ENCODE results near the gene NEURL1B.

DNA sequence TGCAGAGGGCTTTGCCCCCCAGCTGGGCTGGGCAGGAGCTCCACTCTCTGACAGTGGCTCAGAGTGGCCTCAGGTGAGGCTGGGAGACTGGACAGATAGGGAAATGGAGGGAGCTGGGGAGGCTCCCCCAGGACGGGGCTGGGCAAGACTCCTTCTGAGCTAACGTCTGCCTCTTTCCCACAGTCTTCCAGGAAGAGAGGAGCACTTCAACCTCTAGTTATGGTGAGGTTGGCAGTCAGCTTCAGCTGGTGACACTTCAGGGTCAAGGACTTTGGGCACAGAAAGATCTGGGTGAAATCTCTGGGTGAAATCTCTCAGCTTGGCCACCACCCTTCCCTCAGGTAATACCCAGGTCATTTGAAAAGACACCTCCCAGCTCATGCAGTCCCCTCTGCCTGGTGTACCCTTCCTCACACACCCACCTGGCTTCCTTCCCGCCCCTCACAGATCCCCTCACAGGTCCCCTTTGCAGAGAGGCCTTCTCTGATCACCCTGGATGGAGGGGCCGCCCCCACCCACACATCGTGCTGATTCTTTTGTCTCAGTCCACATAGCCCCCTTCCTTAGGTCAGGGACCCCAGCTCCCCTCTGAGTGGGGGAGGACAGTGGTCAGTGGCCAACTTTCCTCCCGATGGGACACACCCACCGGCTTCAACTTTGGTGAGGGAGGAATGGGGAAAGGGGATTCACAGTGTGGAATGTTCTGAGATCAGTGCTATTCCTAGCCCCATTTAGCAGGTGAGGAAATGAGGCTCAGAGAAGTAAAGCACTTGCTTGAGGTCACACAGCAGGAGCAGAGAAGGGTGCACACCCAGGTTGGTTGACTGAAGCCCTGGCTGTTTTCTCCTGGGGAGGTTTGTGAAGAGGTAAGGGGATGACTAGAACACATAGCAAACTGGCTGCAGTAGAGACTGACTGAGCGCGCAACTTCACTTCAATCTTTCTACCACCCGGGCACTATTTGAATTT, 15.8 kb upstream of the NEURL1B start:
- TF ChIP-seq, protein P1, sequence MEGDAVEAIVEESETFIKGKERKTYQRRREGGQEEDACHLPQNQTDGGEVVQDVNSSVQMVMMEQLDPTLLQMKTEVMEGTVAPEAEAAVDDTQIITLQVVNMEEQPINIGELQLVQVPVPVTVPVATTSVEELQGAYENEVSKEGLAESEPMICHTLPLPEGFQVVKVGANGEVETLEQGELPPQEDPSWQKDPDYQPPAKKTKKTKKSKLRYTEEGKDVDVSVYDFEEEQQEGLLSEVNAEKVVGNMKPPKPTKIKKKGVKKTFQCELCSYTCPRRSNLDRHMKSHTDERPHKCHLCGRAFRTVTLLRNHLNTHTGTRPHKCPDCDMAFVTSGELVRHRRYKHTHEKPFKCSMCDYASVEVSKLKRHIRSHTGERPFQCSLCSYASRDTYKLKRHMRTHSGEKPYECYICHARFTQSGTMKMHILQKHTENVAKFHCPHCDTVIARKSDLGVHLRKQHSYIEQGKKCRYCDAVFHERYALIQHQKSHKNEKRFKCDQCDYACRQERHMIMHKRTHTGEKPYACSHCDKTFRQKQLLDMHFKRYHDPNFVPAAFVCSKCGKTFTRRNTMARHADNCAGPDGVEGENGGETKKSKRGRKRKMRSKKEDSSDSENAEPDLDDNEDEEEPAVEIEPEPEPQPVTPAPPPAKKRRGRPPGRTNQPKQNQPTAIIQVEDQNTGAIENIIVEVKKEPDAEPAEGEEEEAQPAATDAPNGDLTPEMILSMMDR (IDR thresholded peaks at IDR 0.05) = no peak
- TF ChIP-seq EZH2 (IDR thresholded peaks at IDR 0.05; ENCODE audit: borderline replicate concordance, insufficient read depth, low read depth, low read length, poor library complexity, severe bottlenecking) = no peak

Data from B cell (primary cell).